Activated T-helper 9 cell treated with anti-CD3 and anti-CD28 coated beads, Interleukin-2, amount 50 U/mL, for 16 hours (primary cell): ENCODE data around the gene SHISAL1.

Experiments
- DNase-seq: peaks from one replicate; pipeline ENCODE4 v3.0.0-alpha.2; 2020; ENCODE audit warnings: low read depth

SHISAL1 gene

DNA sequence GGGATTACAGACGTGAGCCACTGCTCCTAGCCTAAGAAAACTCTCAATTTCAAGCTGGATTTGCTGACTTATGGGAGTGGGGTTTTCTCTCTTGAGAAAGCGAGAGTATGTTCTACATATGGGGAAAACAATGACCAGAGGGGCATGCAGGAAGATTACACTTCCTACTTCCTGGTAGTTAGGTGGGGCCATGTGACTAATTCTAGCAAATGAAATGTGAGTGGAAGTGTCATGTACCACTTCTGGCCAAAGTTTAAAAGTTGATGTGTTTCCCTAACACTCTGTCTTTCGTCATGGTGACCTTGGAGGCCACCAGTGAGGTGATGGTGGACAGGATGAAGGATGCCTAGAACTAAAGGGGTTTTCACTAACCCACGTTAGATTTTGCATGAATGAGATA is 81.5 kb downstream of the SHISAL1 start:
- no peak for DNase-seq

DNA sequence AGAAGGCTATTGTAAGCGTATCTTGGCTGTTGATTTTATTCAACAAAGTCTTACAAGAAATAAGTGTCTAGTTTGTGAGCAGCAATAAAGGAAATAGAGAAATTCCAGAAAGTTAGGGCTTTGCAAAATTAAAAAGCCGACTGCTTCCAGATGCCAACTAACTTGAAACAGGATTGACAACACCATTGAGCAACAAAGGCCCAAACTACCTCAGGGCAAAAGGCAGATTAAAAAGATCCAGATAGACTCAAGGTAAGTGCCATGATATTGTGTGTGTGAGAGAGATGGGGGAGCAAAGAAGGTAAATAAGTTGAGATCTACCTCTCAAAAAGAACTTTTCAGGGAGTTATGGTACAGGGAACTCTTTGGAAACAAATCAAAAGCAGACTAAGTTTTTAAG is 82.9 kb downstream of the SHISAL1 start:
- DNase-seq, result no peak

DNA sequence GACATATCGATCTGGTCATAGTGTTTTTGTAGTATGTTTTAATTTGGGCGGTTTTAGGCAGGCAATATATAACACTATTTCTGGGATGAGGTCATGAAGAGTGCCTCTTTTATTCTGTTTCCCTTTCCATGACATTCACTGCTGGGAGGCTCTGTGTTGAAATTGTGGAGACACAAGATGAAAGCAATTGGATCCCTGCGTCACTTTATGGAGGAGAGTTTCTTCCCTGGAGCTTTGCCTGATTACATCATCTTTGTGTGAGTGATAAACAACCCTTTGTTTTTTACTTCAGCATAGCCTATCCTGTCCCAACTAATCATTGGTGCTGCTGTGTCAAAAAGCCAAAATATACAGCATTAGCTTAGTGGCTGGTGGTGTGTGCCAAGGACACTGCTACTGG is 83.4 kb downstream of the SHISAL1 start:
- no peak for DNase-seq

DNA sequence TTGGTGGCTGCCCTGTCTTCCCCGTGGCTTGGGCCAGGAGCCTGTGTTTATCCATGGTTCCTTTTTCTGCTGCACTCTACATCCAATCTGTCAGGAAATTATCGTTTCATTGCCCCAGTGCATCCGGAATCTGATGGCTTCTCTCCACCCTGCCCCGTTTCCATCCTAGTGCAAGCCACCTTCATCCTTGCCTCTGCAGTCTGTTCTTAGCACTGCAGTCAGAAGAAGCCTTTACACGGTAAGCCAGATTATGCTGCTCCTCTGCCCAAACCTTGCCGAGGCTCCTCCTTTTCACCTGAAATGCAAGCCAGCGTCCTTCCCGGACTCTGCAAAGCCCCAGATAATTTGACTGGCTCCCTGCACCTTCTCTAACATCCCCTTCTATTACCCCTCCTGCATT is 86.9 kb downstream of the SHISAL1 start:
- no peak for DNase-seq

DNA sequence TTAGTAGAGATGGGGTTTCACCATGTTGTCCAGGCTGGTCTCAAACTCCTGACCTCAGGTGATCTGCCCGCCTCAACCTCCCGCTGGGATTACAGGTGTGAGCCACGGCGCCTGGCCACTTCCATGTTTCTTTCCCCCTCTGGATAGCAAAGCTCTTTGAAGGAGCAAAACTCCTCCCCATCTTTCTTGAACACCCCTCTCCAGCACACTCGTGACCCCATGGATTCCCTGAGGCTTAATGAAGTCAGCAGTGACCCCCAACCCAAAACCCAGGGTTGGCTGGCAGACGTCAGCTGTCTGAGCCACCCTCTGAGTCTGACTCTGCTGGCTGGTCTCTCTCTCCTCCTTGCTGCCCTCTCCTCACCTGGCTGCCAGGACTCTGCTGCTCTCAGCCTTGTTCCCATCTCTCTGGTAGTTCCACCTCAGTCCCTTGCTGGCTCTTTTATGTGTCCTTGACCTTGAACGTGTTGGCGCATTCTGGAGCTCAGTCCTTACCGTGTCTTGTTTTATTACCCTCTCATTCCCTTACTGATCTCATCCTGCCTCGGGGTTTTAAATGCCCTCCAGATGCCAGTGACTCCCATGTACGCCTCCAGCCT is 87.6 kb downstream of the SHISAL1 start:
- no peak for DNase-seq

DNA sequence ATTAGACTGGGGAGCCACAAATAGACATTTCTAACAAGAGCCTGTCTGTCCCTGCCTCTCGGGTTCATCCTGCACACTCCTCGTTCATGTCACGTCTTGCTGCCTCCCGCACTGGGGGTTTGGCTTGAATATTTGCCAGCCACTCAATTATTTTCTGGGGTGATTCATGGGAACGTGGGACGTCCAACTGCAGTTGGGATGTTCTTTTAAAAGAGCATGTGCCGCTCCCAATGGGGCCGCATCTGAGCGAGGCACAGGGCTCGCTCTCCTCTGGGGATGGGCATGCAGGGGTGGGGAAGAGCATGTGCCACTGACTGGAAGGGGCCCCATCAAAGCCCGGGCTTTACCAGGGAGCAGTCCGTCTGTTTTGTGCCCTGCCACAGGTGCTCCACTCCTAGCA is 88.6 kb downstream of the SHISAL1 start:
- no peak for DNase-seq

DNA sequence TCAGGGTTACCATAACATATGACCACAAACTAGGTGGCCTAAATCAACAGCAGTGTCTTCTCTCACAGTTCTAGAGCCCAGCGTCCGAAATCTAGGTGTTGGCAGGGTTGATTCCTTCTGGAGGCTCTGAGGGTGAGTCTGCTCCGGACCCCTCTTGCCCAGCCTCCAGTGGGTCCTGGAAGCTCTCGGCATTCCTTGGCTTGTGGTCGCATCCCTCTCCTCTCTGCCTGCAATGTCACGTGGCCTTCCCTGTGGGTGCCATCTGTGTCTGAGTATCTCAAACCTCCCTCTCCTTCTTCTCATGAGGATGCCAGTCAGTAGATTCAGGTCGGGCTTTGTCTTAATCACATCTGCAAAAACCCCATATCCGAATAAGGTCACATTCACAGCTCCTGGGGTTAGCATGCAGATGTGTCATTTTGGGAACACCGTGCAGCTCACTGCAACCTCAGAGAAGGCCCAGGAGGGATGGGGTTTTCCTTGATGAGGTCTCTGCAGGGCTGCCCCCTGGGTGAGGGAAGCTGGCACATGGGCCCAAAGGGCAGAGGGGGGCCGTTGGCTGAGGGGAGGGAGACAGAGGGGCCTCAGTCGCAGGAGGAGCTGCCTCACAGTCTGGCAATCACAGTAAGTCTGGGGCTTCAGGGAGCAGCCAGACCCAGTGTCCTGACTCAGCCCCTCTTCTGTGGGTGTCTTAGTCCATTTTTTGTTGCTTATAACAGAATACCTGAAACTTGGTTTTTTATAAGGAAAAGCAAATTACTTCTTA is 90.9 kb downstream of the SHISAL1 start:
- no peak for DNase-seq

DNA sequence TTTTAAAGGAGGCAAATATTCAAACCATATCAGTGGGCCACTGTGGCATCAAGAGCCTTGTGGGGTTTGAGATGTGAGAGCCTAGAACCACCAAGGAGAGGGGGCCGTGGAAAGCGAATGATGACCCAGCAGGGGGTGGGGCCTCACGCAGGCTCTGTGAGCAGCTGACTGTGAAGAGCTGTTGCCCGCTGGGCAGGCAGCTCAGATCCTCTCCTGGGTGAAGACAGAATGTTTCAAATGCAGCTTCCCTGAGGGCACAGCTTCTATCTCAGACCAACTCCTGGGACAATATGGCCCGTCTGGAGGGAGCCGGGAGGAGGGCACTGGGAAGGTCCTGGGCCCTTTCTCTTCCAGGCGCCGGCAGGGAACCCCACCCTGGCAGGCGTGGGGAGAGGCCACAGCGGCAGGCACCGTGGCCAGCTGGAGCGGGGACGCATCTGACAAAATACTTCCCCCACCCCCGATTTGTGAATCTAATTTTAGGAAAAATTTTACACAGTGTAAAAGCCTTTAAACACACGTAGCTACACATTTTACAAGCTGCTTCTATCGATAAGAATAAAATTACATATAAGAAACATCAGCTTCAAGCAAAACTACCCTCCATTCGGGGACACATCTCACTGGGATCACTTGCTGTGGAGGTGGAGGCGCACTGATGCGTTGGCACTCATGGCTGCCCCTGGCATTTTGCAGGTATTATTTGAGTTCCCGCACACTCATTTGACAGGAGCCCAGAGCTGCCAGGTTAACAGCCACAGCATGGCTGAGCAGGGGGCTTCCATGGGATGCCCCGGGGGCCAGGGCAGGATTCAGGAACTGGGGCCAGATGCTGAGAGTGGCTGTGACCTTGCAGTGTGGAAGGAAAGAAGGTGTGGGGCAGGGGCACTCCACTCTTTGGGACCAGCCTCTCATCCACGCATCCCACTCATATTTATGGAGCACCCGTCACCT is 91.7 kb downstream of the SHISAL1 start:
- no peak for DNase-seq

DNA sequence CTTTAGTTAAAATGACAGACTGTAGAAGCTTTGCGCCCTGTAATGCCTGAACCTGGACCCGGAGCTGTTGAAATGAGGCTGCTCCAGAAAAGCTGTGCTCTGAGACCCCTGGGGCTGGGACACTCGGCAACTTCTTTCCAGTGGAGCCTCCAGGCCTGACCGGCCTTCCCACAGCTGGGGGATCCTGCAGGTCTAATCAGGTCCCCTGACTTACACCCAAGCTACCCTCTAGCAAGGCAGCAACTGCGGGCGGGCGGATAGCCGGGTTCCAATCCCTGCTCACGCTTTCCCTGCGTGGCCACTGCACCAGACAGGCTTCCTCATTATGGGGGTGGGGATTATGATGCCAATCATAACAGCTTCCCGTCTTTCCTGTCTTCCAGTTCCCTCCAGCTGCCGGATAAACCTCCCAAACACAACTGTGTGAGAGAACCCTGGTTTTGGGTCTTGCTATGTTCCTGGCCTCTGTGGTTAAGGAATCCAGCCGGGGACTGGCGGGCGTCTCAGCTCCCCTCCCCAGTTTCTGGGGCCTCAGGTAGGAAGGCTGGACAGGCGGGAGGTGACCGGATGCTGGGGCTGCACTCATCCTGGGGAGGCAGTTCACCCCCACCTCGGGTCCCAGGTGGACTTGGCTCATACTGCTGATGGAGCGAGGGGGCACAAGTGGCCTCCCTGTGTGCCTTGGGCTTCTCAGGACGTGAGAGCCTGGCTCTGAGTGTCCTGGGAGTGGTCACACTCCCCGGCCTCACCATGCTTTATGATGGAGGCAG is 93.5 kb downstream of the SHISAL1 start:
- no peak for DNase-seq

DNA sequence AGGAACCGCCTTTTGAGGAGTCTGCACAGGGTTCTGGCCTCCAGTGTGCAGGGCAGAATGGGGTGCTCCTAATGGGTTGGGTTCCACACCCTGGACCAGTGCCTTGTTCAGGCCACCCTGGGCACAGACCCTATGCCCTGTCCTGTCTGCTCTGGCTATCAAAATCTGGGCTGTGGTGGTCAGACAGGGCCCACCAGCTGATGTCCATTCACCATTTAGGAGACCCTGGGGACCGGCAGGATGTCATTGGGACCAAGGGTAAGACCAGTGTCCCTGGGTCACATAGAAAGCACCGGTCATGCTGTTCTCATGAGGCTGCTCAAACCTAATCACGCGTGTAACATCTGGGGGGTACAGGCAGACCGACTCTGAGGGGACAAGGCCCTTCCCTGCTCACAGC is 94.7 kb downstream of the SHISAL1 start:
- DNase-seq, result no peak

DNA sequence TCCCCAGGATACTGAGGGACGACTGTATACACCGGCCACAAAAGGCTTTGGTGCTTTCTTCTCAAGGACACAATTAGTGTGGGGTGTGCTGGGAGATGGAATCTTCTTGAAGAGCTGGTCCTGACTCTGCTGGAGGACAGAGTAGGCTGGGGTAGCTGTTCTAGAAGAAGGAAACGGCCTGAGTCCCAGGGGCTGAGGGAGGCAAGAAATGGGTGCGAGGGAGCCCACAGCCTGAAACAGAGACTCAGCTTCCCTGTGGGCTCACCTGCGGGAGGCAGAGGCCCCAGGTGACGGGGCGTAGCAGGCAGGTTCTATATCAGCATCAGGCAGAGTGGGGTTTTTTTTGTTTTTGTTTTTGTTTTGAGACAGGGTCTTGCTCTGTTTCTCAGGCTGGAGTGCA is 95.4 kb downstream of the SHISAL1 start:
- DNase-seq, result no peak

DNA sequence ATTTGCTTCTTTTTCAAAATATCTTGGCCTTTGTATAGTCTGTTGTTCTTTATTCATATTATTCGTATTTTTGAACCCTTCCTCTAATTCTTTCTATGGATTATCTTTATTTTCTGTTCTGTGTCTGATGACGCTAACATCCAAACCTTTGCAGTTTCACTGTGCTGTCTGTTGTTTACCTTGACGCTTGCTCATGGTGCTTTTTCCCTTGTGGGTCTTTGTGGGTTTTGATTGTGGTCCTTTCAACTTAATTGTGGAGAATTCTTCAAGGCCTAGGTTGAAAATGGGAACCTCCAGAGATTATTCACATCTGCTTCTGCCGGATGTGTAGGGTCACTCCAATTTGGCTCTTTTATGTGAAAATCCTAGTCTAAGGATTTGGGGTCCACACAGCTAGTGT is 97.5 kb downstream of the SHISAL1 start:
- no peak for DNase-seq

DNA sequence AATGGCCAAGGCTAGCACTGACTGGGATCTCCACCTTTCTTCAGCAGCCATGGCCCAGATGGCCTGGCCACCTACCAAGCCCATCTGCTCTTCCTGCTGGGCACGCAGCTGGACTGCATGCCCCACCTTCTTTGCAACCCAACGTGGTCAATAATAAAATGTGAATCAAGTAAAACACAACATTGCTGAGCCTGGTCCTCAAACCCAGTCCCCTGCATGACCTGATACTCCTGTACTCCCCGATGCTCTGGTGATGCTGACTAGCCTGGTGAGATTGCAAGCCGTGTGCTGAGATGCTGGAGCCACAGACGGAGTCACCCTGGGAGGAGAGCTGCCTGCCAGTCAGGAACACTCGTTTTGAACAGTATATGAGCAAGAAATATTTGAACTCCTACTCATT is 98.0 kb downstream of the SHISAL1 start:
- no peak for DNase-seq

DNA sequence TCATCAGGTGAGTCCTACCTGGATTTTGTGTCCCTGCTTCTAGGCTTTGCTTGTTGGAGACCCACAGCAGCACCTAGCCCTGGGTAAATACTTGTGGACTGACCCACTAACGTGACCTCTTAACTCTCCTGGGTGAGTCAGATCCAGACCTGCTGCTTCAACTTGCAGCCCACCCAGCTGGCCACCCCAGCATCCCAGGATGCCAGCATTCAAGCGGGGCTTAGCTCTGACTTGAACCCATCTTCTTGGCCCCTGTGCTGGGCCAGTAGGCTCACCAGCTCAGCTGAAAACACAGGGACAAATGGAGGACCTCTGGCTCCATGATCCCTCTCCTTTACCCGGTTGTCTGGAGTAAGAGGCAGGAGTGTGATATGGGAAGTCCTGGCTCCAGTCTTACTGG is 98.6 kb downstream of the SHISAL1 start:
- DNase-seq, result no peak

DNA sequence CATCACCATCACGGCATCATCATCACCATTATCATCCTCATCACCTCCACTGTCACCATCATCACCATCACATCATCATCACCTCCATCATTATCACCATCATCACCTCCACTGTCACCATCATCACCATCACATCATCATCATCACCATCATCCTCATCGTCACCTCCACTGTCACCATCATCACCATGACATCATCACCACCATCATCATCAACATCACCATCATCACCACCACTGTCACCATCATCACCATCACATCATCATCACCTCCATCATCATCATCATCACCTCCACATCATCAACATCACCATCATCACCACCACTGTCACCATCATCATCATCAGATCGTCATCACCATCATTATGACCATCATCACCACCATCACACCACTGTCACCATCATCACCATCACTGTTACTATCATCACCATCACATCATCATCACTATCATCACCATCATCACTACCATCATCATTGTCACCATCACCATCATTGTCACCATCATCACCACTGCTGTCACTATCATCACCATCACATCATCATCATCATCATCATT is 99.2 kb downstream of the SHISAL1 start:
- no peak for DNase-seq

DNA sequence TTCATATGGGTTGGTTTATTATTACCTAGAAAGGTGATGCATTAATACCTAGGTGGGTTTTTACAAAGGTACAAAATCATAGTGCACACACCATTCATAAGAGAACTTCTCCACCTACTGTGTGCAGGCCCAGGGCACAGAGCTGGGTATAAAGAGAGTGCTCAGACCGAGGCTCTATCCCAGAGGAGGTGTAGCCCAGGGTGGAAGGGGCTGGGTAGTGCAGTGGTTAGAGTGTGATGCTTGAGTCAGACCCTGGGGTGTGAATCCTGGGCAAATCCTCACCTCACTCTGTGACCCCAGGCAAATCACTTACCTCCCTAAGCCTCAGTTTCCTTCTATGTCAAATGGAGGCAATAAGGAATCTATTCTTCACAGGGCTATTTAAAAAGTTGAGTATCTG is 99.8 kb downstream of the SHISAL1 start:
- DNase-seq, result no peak

DNA sequence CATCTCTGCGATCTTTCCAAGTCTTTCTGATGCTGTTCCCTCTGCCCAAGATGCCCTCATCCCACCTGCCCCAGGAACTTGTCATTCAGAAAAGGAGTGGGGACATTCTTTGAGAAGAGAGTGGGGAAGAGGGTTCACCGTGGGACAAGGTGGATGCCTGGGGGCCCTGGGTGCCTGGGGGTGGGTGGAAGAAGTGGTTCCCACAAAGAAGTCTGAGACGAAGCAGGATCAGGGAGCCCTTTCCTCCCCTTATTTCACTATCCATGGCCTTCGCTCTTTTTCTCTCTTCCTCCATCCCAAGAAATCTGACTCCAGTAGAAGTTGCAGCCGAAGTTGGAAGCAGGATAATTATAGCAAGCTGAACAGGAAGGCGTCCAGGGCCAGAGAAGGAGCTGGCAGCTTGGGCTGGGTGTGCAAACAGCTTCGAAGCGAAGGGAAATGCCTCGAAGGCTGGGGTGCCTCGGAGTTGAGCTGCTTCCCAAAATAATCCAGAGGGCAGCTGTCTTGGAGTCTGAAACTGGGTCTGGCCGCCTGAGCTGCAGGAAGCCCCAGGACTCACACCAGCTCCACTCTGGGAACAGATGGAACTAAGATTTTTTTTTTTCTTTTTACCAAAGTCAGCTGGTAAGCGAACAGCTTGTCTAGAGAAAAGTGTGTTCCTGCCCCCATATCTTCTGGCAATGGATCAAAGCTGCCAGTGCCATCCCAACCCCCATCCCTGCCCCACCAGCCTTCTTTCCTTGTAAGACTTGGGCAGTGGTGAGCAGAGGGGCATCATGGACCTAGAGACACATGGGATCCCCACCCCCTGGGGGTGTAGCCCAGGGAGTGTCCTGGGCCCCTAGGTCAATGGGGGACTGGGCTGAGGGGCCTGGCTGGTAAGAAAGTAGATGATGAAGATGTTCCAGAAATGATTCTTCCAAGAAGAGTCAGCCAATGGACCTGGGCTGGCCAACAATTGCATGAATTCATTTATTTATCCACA is 100.5 kb downstream of the SHISAL1 start:
- no peak for DNase-seq

DNA sequence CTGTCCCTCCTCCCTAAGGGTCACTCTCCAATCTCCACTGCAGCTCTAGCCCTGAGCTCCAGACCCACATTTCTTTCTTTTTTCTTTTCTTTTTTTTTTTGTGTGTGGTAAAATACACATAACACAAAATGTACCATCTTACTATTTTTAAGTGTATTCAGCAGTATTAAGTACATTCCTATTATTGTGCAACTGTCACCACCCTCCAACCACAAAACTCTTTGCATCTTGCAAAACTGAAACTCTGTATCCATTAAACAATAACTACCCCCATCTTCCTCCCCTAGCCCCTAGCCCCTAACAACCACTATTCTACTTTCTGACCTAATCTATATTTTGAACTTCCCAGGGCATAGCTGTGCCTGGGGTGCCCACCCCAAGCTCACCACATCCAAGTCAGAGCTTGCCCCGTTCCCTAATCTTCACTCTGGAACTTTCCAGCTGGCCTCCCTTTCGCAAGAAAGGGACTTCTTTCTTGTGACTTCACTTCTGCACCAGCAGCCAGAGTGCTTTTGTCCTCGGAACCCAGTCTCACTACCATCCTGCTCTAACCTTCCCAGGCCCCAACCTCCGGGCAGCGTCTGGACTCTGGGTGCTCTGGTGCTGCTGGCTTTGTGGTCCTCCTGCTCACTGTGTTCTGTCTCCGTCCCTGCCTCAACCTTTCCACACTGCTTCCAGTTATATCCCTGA is 101.3 kb downstream of the SHISAL1 start:
- no peak for DNase-seq

DNA sequence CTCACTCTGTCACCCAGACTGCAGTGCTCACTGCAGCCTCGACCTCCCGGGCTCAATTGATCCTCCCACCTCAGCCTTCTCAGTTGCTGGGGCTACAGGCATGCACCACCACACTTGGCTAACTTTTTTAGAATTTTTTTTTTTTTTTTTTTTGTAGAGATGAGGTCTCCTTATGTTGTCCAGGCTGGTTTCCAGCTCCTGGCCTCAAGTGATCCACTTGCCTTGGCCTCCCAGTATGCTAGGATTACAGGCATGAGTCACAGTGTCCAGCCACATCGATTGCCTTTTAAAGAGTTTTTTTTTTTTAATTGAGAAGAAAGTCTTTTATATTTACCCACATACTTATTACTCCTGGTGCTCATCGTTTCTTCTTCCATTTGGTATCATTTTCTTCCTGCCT is 102.0 kb downstream of the SHISAL1 start:
- no peak for DNase-seq

DNA sequence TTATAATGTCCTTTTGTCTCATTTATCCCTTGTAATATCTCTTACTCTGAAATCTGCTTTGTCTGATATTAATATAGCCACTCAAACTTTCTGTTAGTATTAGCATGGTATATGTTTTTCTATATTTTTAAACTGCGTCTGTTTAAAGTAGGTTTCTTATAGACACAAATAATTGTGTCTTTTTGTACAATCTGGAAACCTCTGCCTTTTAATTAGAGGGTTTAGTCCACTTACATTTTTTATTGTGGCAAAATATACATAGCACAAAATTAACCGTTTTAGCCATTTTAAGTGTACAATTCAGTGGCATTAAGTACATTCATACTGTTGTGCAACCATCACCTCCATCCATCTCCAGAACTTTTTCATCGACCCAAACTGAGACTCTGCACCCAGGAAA is 103.4 kb downstream of the SHISAL1 start:
- DNase-seq, result no peak
